GM18519 (cell line): Measurements from ENCODE around the gene FAM174C.
"Not testable (repeated sequence)": the region's sequence is repeated elsewhere in the genome, so short reads cannot be mapped to it uniquely, and the experiment has no call there.

Source experiments
- ATAC-seq: cut with Tn5 transposase; IDR thresholded peaks from one replicate; pipeline ENCODE4 v1.9.1; 2021; ENCODE audit warnings: mild to moderate bottlenecking, moderate library complexity; ENCODE audit not compliant: unreplicated experiment, low FRiP score

FAM174C gene

GRCh38 chr19:1296078-1296477 lies 20.7 kb downstream of the FAM174C start:
- no peak for ATAC-seq

DNA sequence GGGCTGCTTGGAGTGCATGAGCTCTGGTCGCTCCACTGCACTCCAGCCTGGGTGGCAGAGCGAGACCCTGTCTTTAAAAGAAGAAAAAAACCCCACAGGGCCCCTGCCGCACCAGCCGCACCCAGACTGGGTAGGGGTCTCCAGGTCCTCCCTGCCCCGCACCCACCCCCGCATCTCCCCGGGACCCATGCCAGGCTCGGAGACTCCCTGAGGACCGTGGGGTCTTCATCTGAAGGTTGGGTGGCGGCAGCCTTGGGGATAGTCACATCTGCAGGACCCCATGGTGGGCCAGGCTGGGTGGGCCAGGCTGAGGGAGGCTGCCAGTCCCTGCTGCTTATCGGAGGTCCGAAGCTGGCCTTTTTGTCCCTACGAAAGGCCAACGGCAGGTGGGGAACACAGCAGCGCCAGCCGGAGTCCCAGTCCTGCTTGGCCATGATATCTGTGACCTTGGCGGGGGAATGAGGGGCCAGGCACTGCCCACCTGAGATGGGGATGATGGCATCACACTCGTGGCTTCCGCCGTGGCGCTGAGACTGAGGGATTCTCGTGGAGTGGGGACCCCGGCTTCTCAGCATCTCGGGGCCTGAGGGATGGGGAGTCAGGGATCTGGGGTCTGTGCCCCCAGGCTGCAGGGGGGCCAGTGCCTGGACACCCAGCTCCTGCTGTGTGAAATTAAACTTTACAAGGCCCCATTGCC lies 21.4 kb downstream of the FAM174C start:
- ATAC-seq, result no peak

- no peak for ATAC-seq
Observed at GRCh38 chr19:1298235-1298634, 22.9 kb downstream of the FAM174C start.

DNA sequence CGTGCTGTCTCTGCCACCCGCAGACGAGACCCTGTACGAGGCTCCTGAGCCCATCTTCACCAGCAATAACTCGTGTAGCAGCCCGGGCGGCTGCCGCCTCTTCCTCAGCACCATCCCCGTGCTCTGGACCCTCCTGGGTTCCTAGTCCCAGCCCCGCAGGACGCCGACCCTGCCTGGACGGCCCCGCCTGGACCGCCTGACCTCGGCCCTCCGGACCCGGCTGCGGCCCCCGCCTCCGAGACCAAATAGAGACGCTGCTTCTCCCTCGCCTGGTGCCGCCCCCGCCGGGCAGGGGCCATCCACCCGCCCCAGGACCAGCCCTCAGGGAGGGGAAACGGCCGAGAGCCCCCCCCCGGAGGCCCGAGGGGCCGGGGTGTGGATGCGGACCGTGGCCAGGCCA lies 24.5 kb downstream of the FAM174C start:
- no peak for ATAC-seq

DNA sequence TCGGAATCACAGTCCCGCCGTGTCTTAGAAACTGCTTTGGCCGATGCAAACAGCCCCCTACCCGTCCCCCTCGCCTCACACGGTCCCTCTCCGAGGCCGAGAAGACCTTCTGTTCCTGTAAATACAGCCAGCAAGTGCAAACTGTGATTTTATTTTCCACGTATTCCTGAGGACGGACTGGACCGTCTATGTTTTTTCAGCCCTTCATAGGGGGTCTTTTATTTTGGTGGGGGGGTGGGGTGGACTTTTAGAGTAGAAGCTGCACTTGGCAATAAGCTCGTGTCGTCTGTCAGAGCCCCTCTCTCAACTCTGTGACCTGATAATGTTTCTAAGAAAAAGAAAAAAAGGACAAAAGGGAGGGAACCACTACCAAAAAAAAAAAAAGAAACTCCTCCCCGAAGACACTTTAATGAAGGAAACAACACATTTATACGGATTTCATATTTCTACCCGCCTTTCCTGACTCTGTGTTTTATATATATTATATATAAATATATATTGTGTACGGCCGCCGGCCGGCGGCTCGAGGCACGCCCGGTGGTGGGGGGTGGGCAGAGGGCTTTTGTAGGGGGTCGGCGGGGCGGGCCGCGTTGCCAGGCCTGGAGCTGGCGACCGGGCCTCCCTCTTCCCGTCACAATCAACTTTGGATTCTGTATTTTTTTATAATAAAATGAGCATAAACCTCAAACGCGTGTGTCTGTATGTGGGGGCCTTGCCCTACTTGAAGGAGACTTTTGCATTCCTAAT lies 25.6 kb downstream of the FAM174C start:
- no peak for ATAC-seq

GRCh38 chr19:1302533-1303239 lies 27.4 kb downstream of the FAM174C start:
- ATAC-seq, result no peak

- ATAC-seq, result no peak
Observed at GRCh38 chr19:1304197-1304924, 29.0 kb downstream of the FAM174C start.

- ATAC-seq, result not testable (repeated sequence)
Observed at GRCh38 chr19:1305354-1305753, 30.0 kb downstream of the FAM174C start.

- no peak for ATAC-seq
Observed at GRCh38 chr19:1307320-1307719, 32.0 kb downstream of the FAM174C start.

DNA sequence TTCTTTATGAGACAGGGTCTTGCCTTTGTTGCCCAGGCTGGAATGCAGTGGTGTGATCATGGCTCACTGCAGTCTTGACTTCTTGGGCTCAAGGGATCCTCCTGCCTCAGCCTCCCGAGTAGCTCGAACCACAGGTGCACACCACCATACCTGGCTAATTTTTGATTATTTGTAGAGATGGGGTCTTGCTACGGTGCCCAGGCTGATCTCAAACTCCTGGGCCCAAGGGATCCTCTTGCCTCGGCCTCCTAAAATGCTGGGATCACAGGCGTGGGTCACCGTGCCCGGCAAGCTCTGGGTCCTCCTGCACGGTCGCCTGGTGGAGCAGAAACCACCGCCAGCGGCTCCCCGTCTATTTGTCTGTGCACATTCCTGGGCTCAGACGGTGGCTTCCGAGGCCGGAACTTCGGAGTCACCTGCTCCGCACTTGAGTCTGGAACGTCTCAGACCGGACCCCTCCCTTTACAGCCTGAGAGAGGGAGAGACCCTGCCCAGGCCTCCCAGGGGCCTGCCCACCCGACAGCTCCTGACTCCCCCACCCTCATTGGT lies 32.5 kb downstream of the FAM174C start:
- ATAC-seq, result no peak

- ATAC-seq, result no peak
Observed at GRCh38 chr19:1308718-1309117, 33.4 kb downstream of the FAM174C start.

- ATAC-seq, result no peak
Observed at GRCh38 chr19:1309977-1310852, 34.9 kb downstream of the FAM174C start.

DNA sequence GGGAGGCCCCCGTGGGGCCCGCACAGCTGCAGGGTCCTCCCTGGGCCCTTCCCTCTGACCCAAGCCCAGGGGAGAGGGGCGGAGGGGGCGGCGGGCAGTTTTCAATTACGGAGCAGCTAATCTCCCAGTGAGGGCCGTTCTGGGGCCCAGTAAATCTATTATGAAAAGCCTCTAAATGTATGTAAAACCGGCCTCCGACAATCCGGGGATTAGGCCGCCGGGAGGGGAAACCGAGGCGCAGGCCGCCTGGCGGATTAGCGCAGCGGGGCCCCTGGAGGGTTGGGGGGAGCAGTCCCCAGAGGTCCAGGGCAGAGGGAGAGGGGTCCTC lies 35.5 kb downstream of the FAM174C start:
- no peak for ATAC-seq

- no peak for ATAC-seq
Observed at GRCh38 chr19:1311543-1312091, 36.3 kb downstream of the FAM174C start.

GRCh38 chr19:1312767-1313694 lies 37.7 kb downstream of the FAM174C start:
- ATAC-seq, result no peak

- ATAC-seq, result no peak
Observed at GRCh38 chr19:1313695-1314613, 38.6 kb downstream of the FAM174C start.

DNA sequence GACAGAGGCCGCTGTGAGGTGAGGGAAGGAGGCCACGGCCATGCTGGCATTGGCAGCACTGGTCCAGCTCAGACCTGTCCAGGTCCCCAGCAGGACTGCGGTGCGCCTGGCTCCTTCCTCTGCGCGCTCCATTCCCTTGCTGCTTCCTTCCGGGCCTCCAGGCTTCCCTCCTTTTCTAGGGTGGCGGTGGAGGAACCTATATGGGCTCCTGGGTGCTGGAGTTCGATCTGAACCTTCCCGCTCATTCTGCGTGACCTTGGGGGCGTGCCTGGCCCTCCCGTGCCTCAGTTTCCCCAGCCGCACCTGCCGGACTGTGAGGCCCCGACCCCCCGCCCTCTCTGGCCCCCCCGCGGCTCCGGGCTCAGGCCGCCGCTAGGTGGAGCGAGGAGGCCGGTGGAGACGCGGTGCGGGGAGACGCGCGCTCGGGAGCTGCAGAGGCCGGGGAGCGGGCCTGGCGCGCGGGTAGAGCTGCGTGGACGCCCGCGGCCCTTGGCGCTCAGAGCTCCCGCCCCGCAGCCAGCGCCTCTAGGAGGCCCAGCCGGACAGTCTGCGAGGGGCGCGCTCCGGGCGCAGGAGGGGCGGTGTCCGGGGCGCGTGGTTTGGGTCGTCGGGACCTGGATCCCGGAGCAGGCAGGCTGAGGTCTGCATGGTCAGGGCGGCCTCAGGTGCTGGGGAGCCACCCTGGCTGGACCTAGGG lies 40.3 kb downstream of the FAM174C start:
- no peak for ATAC-seq
